ENCODE results near the gene IMMP2L.

Gene IMMP2L

DNA sequence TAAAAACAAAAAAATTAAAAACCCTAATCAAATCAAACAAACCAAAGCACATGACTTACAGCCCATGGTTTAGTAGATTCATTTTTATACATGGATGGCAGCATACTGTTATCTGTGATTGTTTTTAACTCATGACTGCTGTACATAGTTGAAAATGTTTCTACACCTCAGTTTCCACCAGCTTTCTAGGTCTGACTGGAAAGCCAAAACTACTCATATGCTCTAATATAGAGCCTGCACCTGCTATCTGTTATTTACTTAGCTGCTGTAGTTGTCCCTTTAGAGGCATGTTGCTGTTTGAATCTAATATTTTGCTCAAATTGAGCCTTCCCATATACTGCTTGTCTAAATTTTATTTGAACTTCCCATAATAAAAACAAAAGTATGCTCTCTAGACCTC, 761.3 kb downstream of the IMMP2L start:
- DNase-seq (ENCODE audit: low spot score), result no peak

DNA sequence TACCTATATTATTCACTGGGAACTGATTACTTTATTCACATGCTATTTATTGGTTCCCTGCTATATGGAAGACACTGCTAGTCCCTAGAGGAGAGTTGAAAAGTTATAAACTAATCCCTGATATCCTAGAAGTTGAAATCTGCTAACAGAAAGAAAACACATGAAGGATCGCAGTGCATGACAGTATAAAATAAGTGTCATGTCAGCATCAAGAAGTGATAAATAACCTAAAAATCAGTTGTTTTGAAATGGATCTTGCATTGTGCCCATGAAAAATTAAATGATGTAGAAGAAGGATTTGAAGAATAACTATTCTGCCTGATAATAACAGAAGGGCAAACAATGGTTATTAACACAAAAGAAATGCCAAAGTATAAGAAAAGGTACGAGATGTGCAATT, 764.6 kb downstream of the IMMP2L start:
- DNase-seq (ENCODE audit: low spot score), result no peak

DNA sequence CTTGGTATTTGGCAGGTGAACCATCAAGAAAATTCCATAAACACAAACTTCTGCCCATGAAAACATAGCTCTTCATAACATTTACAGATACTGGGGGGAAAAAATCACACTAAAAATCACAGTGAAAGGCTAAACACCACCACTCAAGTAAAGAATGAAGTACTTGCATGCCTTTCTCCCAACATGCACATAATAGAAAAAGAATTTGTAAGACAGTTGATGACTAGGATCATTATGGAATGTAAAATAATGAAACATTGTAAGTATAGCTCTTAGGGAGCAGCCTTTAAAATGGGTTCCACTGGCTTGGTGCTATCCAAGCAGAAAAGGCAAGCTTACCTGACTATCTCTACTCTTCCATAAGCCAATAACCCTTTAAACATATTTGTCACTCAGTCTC, 771.3 kb downstream of the IMMP2L start:
- DNase-seq (ENCODE audit: low spot score), result no peak

DNA sequence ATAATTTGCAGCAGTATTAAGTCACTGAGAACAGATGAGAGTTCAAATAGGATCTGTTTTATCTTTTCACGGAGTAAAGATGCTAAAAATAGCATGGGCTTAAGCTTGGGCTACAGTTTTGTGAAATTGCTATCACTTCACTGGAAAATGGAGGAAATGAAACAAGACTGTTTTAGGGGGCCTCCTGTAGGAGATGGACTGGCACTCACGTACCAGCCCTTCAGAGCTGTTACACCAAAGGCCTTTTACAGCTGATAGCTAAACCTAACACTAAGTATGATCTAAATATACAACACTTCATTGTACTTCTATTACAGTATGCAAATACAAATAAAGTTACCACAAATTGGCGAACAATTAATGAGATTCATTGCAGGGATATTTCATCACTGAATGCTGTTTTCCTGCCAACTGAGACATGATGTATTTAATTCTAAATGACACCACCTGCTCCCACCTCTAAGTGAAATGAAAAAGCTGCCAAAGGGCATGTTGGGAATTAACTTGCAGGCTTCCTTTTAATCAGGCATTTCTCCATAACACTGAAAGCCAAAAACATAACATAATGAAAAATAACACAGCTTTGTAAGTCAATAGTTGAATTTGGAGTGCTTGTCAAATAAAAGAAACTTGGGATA, 775.8 kb downstream of the IMMP2L start:
- DNase-seq (ENCODE audit: low spot score), result no peak

DNA sequence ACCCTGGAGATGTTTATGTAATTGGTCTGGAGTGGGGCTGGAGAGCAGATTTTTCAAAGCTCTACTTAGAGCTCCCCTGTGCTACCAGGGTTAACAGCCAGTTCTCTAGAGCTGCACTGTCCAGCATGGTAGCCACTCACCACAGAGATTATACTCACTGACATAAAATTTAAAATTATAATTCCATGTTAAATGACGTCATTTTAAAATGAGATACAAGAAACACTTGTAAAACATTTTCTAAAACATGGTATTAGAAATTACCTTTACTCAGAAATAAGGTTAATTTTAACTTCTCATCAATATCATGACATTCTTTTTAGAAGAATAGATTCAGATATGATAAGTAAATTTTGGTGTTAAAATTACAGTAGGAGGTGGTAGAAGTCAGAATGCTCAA, 777.5 kb downstream of the IMMP2L start:
- no peak for DNase-seq (ENCODE audit: low spot score)

DNA sequence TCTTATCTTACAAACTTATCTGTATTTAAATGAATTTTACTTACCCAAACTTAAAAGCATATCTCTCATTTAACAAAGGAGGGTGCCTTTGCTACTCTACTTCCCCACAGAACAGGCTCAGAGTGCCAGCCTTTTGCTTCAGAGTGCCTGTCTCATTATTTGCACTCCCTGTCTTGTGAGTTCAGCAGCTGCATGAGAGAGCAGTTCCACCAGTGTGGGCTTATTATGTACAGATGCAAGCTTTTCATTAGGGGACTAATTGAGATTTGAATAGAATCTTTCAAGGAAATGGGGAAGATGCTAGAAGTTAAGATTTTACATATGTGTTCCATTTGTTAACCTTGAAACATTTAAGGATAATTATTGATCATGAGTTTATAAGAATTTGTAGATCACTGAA, 781.6 kb downstream of the IMMP2L start:
- DNase-seq (ENCODE audit: low spot score), result no peak

DNA sequence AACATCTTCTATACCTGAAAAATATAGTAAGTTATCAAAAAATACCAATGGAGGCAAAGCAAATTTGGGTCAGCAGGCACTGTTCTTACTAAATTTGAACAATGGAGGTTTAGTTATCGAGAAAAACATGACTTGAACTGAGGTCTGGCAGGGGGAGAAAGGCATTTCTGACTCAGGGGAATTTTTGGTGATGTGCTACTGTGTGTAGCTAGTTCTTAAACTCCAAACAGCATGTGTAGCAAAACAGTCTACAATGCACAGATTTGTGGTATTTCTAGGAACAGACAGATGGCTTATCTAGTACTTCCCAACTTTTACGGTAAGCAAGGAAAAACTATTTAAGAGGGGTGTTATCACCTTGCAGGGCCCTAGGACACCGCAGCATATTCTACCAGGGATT, 783.0 kb downstream of the IMMP2L start:
- no peak for DNase-seq (ENCODE audit: low spot score)

DNA sequence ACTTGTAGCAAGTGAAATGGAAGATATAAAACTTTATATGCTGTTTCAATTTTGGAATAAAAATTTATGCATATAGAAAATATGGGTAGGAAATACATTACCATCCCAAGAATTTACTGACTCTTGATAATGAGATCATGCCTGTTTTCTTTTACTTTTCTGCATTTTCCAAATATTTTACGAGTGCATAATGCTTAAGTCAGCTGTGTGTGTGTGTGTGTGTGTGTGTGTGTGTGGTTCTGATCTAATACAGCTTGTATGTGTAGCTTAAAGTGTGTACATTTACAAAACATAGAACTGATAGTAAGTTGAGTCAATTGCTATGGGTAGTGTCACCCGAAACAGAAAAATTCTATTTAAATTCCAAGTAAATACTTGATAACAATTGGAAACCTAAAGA, 787.2 kb downstream of the IMMP2L start:
- DNase-seq (ENCODE audit: low spot score), result no peak

DNA sequence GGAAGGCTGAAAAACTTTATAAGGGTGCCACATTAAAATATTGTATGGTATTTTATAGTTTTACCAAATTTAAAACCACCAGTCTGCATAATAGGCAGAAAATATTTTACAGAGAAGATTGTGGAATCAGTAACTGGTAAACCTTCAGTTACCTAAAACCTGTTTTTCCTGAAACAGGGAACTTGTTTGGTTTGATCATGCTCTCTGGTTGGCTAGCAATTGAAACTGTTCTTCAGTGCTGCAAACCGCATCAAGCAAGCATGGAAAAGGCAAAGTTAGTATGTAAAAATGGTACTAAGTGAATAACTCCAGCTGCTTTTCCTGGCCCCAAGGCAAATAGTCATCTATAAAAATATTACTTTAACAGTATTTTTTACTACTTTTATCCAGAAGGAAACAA, 788.2 kb downstream of the IMMP2L start:
- DNase-seq (ENCODE audit: low spot score), result no peak

DNA sequence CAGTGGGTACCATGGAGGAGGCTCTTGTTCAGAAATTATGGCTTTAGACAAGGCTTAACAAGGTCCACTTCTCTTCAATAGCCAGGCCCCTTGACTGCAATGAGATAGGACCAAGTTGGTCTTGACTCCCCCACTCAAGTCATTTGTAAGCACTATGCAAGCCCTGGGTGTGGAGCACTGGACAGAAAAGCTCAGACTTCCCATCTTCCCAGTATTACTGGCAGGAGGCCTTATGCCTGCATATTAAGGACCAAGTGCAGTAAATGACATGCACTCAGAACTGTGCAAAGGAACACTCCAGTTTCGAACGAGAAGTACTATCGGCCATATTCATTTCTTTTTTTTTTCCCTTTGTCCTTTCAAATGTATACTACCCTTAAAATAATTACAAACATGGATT, 789.7 kb downstream of the IMMP2L start:
- DNase-seq (ENCODE audit: low spot score), result no peak

DNA sequence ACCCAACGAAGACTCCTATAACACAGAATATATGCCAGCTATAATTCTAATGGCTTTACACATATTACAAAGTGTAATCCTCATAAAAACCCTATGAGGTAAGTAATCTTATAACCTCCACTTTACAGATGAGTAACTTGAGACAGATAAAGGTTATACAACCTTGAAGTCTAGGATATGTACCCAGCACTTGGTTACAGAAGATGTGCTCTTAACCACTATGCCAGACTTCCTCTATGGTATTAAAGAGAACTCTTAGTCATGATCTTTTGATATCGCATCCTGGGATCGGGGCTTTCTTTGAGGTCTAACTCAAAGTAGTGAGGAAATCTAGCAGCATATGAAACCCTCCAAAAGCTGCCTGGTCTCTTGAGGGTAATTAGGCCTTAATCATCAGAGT, 790.6 kb downstream of the IMMP2L start:
- no peak for DNase-seq (ENCODE audit: low spot score)

DNA sequence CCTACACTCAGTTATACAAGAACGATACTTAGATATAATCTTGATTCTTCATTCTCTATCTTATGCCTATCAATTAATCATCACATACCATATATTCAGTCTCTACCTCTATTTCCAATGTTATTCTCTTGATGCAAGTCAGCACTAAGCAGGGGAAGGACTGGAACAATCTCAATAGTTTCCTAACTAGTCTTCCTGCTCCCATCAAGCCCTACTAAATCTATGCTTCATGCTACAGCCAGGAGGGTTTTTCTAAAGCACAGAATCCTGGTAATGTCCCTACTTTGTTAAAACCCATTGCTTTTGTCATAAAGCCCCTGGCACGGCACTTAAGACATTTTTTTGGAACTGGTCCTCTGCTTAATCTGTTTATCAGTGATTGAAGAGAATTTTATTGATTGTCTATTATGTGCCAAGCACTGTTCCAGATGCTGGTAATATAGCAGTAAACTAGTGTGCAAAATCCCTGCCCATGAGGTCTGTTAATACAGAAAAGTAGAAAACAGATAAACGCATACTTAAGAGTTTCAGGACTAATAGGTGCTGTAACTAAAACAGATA, 794.7 kb downstream of the IMMP2L start:
- DNase-seq (ENCODE audit: low spot score), result no peak

DNA sequence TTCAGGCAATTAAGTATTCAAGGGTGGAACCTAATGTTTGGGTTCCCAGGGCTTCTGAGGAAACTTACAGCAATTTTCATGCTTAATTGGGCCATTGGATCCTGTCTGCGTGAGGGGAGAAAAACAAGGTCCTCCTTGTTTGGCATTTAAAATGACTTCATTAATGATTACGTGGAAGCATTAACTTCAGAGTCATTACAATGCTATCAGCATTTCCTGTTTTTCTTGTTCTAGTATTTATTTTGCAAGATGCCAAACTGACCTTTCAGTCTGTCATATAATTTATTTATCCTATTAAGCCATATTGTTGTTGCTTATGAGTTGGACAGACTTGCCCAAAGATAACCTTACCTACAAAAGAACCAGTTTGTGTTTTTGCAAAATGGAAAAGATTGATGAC, 795.4 kb downstream of the IMMP2L start:
- no peak for DNase-seq (ENCODE audit: low spot score)

DNA sequence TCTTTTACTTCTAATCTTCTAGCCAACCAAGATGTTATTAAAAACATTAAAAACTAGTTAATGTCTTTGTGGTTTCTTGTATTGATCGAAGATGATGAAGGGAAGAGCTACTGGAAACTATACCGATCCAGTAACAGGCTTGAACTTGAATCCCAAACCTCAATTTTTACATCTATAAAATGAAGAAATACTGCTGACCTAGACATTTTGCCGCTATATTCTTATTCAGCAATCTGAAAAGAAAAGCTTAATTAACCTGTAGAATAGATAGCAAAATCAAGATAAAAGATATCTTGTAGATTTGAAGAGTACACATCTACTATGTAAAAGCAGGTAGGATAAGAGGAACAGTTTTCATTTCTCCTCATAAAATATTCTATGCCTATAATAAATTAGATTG, 797.4 kb downstream of the IMMP2L start:
- no peak for DNase-seq (ENCODE audit: low spot score)

DNA sequence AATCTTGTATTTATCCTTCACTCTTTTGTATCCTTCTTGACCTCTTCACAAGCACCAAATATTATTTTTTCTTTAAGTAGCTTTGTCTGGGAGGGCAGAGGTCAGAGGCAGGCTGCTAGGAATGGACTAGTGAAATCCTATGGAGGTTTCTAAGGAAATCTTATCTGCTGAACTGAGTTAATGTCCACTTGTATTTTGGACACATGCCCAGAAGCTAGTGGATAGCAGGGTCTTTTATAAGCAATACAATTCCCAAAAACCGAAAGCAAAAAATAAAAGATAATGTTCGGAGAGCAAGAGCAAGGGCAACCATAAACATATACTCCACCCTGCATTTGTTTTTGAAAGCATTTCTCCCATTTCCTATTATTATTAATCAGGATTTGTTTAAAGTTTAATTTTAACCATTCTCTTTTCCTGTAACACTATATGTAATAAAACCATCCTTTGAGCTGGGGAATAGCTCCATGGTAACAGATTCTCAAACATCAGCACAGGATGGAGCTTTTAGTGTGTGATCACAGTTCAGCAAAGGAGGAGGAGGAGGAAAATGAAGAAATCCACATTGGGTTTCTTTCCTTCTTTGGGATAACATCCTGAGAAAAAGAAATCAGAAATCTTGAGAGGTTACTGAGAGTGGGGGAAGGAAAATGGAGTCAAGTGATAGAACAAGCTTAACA, 799.6 kb downstream of the IMMP2L start:
- DNase-seq (ENCODE audit: low spot score), result no peak

DNA sequence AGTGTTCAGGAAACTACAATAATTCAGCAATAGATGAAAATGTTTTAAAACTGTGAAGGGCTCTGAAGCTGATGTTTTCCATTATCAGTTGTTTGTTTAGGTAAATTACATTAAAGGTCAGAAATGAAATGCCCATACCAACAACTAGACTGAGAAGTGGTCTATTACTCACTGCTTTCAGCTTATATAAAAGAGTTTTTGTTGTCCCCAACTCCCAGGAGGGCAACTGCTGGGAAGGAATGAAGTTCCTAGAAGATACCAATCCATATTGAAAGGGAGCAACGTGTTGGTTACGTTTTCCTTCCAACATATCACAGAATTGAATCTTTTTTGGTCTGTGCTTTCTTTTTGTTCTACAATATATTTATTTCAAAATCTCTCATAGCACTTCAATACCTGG, 802.0 kb downstream of the IMMP2L start:
- no peak for DNase-seq (ENCODE audit: low spot score)

DNA sequence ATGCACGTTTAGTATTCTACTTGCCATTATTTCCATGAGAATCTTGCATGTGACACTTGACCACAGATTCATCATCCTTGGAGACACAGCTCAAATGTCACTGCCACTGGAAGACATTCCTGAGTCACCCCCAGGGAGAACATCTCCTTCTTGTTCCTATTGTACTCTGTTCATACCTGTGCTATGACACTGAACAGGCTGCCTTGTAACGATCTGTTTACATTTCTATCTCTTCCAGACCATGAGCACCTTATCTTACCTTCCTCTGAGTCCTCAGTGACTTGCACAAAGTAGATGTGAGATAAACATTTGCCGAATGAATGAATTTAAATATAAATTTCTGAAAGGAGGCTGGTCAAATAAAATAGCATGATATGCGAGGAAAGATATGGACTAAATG, 803.2 kb downstream of the IMMP2L start:
- DNase-seq (ENCODE audit: low spot score), result no peak

DNA sequence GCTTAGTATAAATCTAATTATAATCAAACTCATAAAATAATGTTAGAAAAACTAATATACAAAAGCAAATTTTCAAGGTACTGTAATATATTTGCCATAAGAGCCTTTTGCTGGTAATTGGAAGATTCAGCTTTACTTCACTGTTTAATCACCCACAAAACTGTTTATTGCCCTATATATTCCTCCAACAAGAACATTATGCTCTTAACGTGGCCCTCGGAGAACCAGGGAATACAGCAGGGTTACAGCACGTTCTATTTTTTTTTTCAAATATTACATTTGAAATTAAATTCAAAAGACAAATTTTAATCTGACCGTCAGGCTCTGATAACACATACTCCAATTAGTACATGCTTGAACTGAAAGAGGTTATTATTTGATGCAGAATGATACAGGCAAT, 807.6 kb downstream of the IMMP2L start:
- DNase-seq (ENCODE audit: low spot score), result no peak

DNA sequence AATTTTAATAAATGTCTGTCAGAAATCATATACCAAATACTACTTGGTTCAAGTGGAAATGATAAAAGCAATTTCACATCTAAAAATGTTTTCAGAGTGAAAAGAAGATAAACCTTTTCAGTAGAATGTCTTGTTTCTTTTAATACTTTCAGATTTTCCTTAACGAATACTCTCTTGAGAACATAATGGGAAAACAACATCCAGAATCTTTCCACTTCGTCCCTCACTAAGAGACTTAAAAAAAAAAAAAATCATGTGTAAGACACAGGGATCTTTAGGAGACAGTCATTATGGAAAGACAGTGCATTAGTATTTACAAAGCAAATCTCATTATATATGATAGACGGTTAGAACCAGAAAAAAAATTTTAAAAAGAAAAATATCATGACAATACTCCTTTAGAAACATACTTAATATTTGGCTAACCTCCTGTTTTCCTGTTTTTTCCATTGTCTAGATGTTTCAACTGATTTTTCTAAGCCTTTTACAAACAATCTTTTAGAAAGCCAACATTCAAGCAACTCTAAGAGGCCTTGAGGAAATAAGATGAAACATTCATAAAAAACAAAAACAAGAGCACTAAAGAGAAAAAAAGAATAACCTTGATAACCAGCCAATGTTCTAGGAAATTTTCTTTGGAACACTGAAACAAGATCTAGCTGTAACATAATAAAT, 811.2 kb downstream of the IMMP2L start:
- DNase-seq (ENCODE audit: low spot score), result no peak

DNA sequence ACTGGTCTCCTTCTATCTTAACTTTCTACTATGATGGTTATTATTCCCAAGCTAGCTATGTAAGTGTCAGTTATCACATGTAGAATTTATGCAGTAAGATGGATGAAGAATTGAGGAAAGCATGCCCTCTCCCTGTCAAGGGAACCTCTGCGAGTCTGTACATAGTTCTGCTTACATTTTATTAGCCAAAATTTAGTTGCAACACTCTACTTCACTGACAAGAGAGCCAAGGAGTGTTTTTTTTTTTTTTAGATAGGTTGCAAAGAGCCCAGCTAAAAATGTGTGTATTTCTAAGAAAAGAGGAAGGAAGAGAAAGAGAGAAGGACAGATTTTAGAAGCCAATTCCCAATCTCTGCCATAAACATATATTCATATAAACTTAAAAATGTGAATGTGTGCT, 829.1 kb downstream of the IMMP2L start:
- DNase-seq (ENCODE audit: low spot score), result no peak

DNA sequence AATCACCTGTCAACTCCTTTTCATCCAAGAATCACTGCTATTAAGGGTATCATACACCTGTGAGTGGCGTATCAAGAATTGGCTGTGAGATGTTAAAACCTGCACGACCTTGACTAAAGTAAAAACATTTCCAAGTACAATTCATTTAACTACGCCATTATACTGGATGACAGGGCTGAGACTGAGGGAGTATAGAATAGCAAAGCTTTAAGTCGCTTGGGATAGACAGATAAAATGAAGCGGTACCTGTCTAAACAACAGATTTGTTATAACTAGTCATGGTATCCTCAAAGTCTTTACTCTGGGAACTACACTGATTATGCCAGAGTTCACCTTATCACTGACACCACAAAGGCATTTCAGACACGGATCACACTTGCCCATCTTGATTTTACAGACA, 837.5 kb downstream of the IMMP2L start:
- no peak for DNase-seq (ENCODE audit: low spot score)

DNA sequence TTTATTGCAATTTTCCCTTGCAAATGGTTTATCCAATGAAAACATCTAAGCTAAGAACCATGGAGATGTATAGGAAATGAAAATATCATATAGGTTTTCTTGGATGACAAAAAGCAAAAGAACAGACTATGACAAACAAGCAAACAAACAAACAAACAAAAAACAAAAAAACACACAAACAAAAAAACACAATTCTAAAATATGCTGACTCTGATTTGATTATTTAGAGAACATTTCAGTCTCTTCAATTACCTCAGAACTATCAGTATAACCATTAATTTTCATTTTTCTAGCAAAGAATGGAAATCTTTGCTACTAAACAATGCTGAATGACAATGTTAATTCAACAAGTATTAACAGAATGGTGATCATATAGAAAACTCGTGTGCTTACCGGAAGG, 840.9 kb downstream of the IMMP2L start:
- no peak for DNase-seq (ENCODE audit: low spot score)

DNA sequence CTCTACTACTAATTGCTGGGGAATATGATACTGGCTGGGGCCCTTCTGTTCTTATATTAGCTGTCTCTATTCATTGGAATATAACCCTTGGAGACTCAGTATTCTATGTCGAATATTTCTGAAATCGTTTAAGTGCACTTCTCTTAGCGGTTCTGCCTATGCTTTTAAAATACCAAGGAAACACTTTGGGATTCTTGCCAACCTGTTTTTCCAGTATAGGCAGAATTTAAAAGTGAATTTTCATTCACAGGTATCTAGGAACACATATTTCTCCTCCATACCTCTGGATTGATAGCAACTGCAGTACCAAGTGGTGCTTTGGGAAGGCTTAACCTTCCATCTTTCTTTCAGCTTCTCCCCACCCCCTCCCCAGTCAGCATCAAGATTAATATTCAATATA, 841.7 kb downstream of the IMMP2L start:
- DNase-seq (ENCODE audit: low spot score), result no peak

Measured in AG08396 (cell line).